ENCODE results near the gene CEP85L.

Gene CEP85L

GRCh38 chr6:118574051-118574865 lies 77.1 kb downstream of the CEP85L start:
- no peak for DNase-seq

- no peak for DNase-seq
Measured at GRCh38 chr6:118571121-118571520, 80.3 kb downstream of the CEP85L start.

DNA sequence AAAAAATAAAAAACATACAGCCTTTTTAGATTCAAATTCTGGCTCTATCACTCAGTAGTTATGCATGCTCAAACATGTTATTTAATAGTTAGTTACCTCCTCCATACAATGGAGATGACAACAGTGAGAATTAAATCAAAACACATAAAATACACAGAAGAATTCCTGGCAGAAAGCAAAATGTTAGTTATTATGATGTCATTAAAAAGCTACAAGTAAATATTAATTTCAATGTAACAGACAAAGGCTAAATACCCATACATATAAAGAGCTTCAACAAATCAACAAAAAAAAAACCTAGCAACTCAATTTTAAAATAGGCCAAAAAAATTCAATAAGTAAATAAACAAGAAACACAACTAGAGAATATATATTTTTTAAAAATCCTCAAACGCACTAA lies 81.9 kb downstream of the CEP85L start:
- no peak for DNase-seq

- no peak for DNase-seq
Measured at GRCh38 chr6:118567974-118568373, 83.4 kb downstream of the CEP85L start.

DNA sequence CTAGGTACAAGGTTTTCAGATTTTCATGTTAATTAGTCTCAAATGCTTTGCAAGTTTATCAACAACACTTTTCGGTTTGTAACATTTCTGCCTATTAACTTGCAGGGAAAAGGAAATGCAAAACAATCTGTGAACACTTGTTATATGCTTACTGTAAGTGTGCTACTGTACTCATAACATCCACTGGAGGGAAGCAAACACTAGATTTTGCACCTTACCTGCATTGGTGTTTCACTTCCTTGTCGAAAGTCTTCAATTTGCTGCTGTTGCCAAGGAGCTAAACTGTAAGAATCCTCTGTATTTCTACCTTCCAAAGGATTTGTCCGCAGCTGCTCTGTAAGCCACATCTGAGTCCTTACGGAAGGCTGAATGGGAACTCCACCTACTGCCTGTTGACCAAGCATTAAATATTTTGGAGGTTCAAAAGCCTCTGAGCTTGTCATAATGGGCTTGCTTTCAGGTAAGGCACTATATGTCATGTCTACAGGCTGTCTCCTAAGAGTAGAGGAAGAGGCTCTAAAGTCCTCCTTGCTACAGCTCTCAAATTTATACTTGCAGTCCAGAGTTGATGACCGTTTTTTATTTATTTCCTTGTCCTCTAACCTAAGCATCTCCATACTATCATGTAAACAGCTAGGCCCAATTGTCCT lies 86.0 kb downstream of the CEP85L start:
- DNase-seq: peak; percentile 38

GRCh38 chr6:118562959-118563358 lies 88.4 kb downstream of the CEP85L start:
- no peak for DNase-seq

- DNase-seq: no peak
Measured at GRCh38 chr6:118562248-118562647, 89.1 kb downstream of the CEP85L start.

DNA sequence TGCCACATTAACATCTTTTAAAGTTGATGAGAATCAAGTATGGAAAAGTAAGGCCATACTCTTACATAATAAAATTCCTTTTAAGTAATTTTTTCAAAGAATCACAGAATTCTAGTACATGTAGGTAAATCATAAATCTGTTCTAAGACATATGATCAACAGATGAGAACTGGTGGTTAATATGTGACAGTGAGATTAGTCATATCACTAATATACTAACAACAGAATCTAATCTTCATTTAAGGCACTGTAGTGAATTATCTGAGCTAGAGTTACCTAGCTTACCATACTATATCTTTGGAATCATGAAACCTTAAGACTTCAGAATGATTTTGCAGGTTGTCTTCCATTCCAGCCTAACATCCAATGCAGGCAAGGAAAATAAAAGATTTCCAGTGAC lies 91.7 kb downstream of the CEP85L start:
- no peak for DNase-seq

- DNase-seq: no peak
Measured at GRCh38 chr6:118558464-118559217, 92.8 kb downstream of the CEP85L start.

DNA sequence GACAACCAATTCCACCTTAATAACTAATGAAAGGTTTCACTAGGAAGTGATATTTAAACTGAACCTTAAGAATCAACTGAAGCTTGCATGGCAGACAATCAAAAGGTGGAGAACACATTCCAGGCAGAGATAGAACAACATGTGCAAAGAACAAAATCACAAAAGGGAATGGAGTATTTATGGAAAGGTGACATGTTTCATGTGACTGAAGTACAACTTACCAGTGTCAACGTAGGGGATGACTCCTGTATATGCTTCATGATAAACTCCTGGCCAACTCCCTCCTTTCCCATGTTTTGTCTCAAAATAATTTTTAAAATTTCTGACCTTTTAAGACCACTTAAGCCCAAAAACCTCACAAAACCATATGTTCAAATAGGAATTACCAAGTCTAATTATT lies 96.7 kb downstream of the CEP85L start:
- DNase-seq: no peak

- DNase-seq: no peak
Measured at GRCh38 chr6:118553132-118553531, 98.3 kb downstream of the CEP85L start.

DNA sequence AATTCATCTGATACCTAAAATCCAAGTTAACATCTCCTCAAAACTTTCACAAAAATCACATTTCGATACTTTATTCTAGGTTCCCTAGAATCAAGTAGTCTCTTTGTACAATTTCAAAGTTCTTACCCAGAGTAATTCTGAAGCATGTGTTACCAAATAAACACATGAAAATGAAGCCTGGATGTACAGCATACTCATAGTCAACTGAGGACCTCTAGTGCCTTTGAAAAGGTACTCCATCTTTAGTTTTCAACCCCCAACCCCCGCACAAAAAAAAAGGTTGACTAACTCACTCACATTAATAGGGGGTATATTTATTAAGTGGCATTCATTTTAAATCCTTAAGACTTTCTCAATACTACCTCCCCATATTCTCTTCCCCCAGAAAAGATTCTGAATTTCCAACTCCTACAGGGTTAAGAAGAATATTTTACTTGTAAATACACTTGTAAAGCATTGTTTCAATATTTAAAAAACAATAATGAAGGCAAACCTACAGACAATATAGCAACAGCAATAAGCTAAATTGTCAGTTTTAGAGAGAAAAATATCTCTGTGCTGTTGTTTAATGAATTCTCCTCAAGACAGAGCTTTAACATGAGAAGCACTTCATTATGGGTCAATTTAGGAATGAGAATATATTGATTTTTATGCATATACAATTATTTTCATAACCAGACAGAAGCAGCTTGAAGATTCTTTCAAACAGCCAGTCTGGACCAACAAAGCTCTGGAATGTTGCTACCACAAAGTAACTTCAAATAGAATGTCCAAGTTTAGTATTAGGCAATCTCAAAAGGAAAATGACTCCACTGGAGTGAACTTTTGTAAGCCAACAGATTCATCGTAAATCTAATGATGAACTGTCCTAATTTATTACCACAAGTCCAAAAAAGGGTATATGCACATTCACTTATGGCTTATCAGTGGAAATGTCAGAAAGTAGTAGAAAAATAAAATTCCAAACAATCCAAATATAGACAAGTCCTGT lies 100.0 kb downstream of the CEP85L start:
- DNase-seq: peak; percentile 78

DNA sequence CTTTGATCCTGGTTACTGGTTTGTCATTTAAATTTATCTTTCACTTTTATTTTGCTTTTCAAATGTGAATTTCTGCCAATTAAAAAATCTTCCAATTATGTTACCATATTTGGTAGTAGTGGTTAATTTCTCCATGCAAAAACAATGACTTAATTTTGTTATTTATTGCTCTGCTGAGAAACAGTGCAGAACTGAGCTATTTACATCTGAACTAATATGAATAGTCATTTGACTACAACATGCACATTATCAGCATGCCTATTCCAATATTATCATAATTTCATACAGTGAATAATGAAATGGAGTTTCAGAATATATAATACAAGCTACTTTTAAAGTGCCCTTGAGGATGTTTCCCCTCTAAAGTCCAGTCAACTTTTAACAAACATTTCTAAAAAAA lies 102.8 kb downstream of the CEP85L start:
- no peak for DNase-seq

DNA sequence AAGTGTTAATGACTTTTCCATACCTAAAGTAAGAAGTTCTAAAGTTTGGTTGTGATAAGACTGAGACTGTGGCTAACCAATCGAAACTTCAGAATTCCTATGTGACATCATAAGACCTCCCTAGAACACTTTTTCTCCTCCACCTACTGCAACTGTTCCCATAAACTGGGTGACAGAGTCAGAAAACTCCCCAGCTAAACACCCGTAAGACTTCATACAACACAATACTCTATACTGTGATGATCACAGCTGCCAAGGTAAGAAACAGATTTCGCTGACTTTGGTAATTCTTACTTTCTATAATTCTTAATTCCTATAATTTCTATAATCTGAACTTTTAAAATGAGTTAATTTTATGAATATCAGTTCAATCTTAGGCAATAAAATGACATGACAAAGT lies 103.3 kb downstream of the CEP85L start, which contains the start of gene PLN:
TSS of gene PLN (plus strand) at position 161 of the 400 bp plus-strand sequence. CDS start 10,626 bp downstream, outside the sequence.
- DNase-seq: peak; percentile 72

DNA sequence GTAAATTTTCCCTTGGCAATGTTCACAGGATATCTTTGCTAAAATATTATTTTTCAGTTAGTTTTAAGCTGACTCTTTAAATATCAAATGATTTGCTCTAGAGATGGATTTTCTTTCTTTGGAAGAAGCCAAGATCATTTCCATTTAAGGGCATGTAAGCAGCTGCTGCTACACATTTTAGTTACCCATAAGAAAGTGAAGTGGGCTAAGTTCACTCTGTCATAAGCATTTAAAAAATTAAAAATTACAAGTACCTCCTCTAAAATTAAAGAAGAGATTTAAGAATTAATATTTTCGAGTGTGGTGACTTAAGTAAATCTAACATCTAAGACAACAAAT lies 104.5 kb downstream of the CEP85L start:
- DNase-seq: no peak

DNA sequence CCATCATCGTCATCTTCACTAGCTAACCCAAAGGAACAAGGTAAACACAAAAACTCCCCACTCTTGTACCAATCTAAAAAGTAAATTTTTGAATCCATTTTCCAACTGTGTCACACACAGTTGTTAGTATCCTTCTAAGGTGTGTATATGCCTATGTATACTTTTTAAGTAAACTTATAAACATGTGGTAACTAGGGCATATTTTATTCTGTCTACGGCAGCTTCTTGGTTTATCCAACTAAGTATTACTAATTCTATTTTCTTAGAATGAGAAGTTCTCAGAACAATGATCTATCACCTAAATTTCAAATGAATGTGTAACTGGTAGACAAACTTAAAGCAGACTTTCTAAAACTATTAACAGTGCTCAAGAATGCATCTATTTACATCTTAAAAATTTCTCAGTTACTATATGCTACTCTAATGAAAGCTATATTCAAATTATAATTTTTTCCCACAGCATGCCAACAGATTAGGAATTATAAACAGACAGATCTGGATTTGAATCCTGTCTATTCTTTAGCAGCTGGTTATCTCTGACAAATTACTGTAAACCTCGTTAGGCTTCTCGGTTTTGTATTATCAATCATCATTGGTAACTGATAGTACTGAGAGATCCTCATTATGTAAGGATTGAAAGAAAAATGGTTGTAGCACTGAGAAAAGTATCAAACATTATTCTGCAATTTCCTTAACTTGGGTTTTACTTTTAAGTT lies 105.1 kb downstream of the CEP85L start:
- no peak for DNase-seq

GRCh38 chr6:118544105-118544504 lies 107.3 kb downstream of the CEP85L start:
- no peak for DNase-seq

GRCh38 chr6:118542184-118542952 lies 109.0 kb downstream of the CEP85L start:
- DNase-seq: no peak

DNA sequence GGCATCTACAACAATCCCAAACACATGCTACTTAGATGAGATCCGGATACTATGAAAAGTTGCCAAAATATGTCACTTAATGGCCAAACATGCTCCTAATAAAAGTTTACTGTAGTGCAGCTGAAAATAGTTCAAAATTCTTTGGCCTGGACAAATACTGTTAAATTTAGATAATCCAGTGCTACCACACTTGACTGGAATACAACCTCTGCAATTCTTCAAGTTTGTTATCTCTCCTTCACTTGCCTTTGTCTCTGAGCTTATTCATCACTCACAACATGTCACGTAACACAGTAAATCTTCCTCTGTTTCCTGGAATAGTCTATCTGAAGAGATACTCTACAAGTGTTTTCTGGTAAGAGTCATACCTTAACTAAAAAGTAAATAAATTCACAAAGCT lies 113.8 kb downstream of the CEP85L start:
- DNase-seq: peak; percentile 58

- peak; percentile 17 for DNase-seq
Measured at GRCh38 chr6:118536478-118536877, 114.9 kb downstream of the CEP85L start.

All from OCI-M1 (cell line).